Loucy (cell line): Measurements from ENCODE around the gene CHST10.
A peak's percentile ranks its signal among the peaks of the same experiment; 100 is the strongest.

Experiments
- H2AFZ ChIP-seq: fragments of 200-600 bp; sonication (generic); 2 replicates; pipeline ENCODE4 v1.6.0; 2016; ENCODE audit warnings: antibody characterized with exemption, mild to moderate bottlenecking, low read length, moderate library complexity
- H3F3A ChIP-seq: fragments of 200-600 bp; 2 replicates; pipeline ENCODE4 v1.6.0; 2016; ENCODE audit warnings: antibody characterized with exemption, low read depth, mild to moderate bottlenecking
- H3K27me3 ChIP-seq: fragments of 200-600 bp; sonication (generic); 2 replicates; pipeline ENCODE4 v1.6.1; 2014; ENCODE audit warnings: low read length, mild to moderate bottlenecking; ENCODE audit not compliant: insufficient read depth, poor library complexity, severe bottlenecking
- H3K36me3 ChIP-seq: fragments of 200-600 bp; sonication (generic); 2 replicates; pipeline ENCODE4 v1.6.1; 2016; ENCODE audit warnings: low read length; ENCODE audit not compliant: insufficient read depth
- H3K4me1 ChIP-seq: fragments of 200-600 bp; sonication (generic); 2 replicates; pipeline ENCODE4 v1.5.1; 2014; ENCODE audit warnings: low read length, mild to moderate bottlenecking; ENCODE audit not compliant: insufficient read depth, poor library complexity, severe bottlenecking
- H3K4me2 ChIP-seq: fragments of 200-600 bp; sonication (generic); 2 replicates; pipeline ENCODE4 v1.6.0; 2014; ENCODE audit warnings: antibody characterized with exemption, low read length, low read depth, mild to moderate bottlenecking; ENCODE audit not compliant: poor library complexity, severe bottlenecking
- H3K4me3 ChIP-seq: fragments of 200-600 bp; sonication (generic); 2 replicates; pipeline ENCODE4 v1.5.1; 2014; ENCODE audit warnings: low read length, mild to moderate bottlenecking, mixed read lengths; ENCODE audit not compliant: poor library complexity, severe bottlenecking
- H3K79me2 ChIP-seq: fragments of 200-600 bp; sonication (generic); 2 replicates; pipeline ENCODE4 v1.6.1; 2014; ENCODE audit warnings: low read length; ENCODE audit not compliant: insufficient read depth
- H3K9ac ChIP-seq: fragments of 200-600 bp; sonication (generic); 2 replicates; pipeline ENCODE4 v1.6.0; 2014; ENCODE audit warnings: mild to moderate bottlenecking, low read depth, low read length, moderate library complexity; ENCODE audit not compliant: poor library complexity, severe bottlenecking
- H3K9me2 ChIP-seq: fragments of 200-600 bp; sonication (generic); replicated peaks from 2 replicates; pipeline ENCODE4 v1.6.1; 2016; ENCODE audit warnings: low read depth, low read length, mixed read lengths
- H3K9me3 ChIP-seq: fragments of 200-600 bp; sonication (generic); 2 replicates; pipeline ENCODE4 v1.6.1; 2014; ENCODE audit warnings: mild to moderate bottlenecking, antibody characterized with exemption, low read length, low read depth; ENCODE audit not compliant: insufficient read depth
- H4K20me1 ChIP-seq: fragments of 200-600 bp; sonication (generic); 2 replicates; pipeline ENCODE4 v1.6.0; 2014; ENCODE audit warnings: antibody characterized with exemption, low read length, mild to moderate bottlenecking; ENCODE audit not compliant: insufficient read depth, poor library complexity, severe bottlenecking
- EZH2phosphoT487 ChIP-seq: fragments of 200-600 bp; IDR thresholded peaks from 2 replicates; pipeline ENCODE4 v1.6.1; 2018; ENCODE audit warnings: antibody characterized with exemption, mild to moderate bottlenecking, moderate library complexity, borderline replicate concordance
- TF ChIP-seq, protein P1 (sequence below): fragments of 200-600 bp; sonication (generic); conservative IDR thresholded peaks from 2 replicates; pipeline ENCODE4 v1.5.1; 2014; ENCODE audit warnings: mild to moderate bottlenecking, antibody characterized with exemption, low read length

CHST10 gene

DNA sequence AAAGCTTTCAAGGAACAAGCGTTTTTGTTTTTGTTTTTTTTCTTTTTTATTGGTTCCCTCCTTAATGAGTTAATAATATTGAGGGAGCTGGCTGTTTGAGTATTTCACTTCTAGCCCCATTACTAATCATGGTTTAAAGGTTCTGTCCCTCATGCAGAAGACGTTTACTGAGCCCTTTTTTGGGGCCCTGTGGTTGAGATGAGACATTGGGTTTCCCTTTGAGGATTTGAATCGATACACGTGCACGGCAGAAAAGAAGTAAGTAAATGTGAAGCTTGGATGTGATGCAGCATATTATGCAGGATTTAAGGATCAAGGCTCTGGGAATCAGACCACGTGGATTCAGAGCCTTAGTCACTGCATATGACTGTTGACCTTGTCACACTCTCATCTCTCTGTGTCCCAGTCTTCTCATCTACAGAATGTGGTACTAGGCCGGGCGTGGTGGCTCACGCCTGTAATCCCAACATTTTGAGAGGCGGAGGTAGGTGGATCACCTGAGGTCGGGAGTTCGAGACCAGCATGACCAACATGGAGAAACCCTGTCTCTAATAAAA is 1.0 kb upstream of the CHST10 start:
- Histone ChIP-seq H3K36me3 (no peaks in the 10 kb centered on the region), H4K20me1 (no peaks in the 10 kb centered on the region), H3K9me2 (no peaks in the 10 kb centered on the region), H3F3A (peaks cover 5% of the 10 kb centered on the region; the same call in 1 of the 2 replicates), H3K9me3 (no peaks in the 10 kb centered on the region), H3K9ac (no peak overlapping the region), H3K4me2 (no peak overlapping the region), H3K4me3 (no peak overlapping the region), H2AFZ (no peak overlapping the region), H3K27me3 (peaks cover 18% of the 10 kb centered on the region), H3K79me2 (0 out of 2 replicates have a peak, but pooled peaks cover 4% of the 10 kb centered on the region), H3K4me1 (peaks cover 31% of the 10 kb centered on the region)
- no peak for TF ChIP-seq EZH2phosphoT487
- TF ChIP-seq, protein P1, sequence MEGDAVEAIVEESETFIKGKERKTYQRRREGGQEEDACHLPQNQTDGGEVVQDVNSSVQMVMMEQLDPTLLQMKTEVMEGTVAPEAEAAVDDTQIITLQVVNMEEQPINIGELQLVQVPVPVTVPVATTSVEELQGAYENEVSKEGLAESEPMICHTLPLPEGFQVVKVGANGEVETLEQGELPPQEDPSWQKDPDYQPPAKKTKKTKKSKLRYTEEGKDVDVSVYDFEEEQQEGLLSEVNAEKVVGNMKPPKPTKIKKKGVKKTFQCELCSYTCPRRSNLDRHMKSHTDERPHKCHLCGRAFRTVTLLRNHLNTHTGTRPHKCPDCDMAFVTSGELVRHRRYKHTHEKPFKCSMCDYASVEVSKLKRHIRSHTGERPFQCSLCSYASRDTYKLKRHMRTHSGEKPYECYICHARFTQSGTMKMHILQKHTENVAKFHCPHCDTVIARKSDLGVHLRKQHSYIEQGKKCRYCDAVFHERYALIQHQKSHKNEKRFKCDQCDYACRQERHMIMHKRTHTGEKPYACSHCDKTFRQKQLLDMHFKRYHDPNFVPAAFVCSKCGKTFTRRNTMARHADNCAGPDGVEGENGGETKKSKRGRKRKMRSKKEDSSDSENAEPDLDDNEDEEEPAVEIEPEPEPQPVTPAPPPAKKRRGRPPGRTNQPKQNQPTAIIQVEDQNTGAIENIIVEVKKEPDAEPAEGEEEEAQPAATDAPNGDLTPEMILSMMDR = no peak

DNA sequence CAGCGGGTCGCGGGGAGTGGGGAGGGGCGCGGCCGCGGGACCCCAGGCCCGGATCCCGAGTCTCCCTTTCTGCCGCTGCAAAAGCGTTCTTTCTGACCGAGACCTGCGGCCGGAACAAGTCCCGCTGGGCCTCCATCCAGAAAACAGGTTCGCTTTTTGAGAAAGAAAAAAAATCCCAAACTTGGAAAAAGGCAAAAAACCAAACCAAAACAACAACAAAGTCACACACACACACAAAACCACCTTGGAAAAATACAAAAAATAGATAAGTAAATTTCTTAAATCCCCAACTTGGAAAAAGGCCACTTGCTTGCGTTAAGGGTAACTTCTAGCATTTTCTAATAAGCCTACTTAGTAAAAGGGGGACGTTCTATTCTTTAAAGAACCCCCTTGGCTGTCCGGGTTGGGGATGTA is 250 bp upstream of the CHST10 start:
- H3K9me2 ChIP-seq = no peaks in the 10 kb centered on the region
- 0 out of 2 replicates have a peak, but pooled peaks cover 4% of the 10 kb centered on the region for H3K79me2 ChIP-seq
- H2AFZ ChIP-seq = peak overlapping the region; percentile 51; the same call in 1 of the 2 replicates

DNA sequence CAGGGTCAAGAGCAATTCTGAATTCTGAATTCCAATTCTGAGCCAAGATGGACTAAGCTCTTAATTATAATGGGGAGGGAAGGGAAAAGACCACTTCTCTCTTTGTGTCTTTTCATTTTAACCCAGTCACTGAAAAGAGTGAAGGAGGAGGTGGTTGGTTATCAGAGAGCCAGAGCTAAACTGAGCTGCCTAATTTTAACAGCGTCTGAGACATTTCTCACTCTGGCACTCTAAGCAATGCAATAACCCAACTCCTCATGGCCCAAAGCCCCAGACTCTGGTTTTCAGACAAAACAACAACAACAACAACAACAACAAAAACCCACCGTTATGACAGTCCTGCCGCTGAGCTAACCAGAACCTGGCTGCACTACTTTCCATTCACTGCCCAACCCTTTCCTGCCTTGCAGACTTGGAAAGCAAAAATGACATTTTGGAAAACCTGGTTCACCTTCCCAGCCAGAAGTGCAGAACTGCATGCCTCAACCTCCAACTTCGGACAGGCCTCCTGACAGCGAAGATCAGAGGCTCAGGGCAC is 1.0 kb downstream of the CHST10 start:
- Histone ChIP-seq H3K79me2 (0 out of 2 replicates have a peak, but pooled peaks cover 4% of the 10 kb centered on the region), H3K9ac (peak overlapping the region; percentile 76), H2AFZ (peak overlapping the region; percentile 99), H3K4me1 (peaks cover 32% of the 10 kb centered on the region), H3K4me3 (peak overlapping the region; percentile 97), H3K9me3 (no peaks in the 10 kb centered on the region), H3K27me3 (peaks cover 18% of the 10 kb centered on the region), H3K9me2 (no peaks in the 10 kb centered on the region), H3K36me3 (no peaks in the 10 kb centered on the region), H4K20me1 (no peaks in the 10 kb centered on the region), H3F3A (peaks cover 5% of the 10 kb centered on the region; the same call in 1 of the 2 replicates), H3K4me2 (peak overlapping the region; percentile 83)
- TF ChIP-seq, protein P1 = no peak

More for the DNA sequence above, 250 bp upstream of the CHST10 start:
- no peak for TF ChIP-seq EZH2phosphoT487
- TF ChIP-seq, protein P1 = no peak
- peak overlapping the region; percentile 47 for H3K9ac ChIP-seq
- no peaks in the 10 kb centered on the region for H3K36me3 ChIP-seq
- peaks cover 32% of the 10 kb centered on the region for H3K4me1 ChIP-seq
- peak overlapping the region; percentile 97 for H3K4me3 ChIP-seq
- peaks cover 5% of the 10 kb centered on the region; the same call in 1 of the 2 replicates for H3F3A ChIP-seq
- peaks cover 18% of the 10 kb centered on the region for H3K27me3 ChIP-seq
- H3K9me3 ChIP-seq = no peaks in the 10 kb centered on the region
- peak overlapping the region; percentile 83 for H3K4me2 ChIP-seq
- H4K20me1 ChIP-seq = no peaks in the 10 kb centered on the region
